Lower leg skin (tissue), 4 donors: ENCODE results near the gene NRXN3. TPM values are rescaled to one million over a fixed set of nuclear protein-coding genes. Genes with fewer than 3 reads are reported as not detected.

Experiments used
- DNase-seq, 2 donors: peaks; one replicate each; pipeline ENCODE4 v3.0.0-alpha.2; 2019; ENCODE audit warnings: low spot score in 2 of 2
- H3K4me3 ChIP-seq: fragments of 200-600 bp; sonication (generic); 2 replicates; pipeline ENCODE4 v1.5.1; 2017; ENCODE audit warnings: mild to moderate bottlenecking, low read depth; ENCODE audit not compliant: poor library complexity, severe bottlenecking
- CTCF ChIP-seq, 3 donors: fragments of 450-650 bp; IDR thresholded peaks; one replicate each; pipeline ENCODE4 v1.5.1; 2016; ENCODE audit warnings: antibody characterized with exemption in 3 of 3, mild to moderate bottlenecking in 3 of 3, moderate library complexity in 2 of 3
- POLR2A ChIP-seq, 2 donors: fragments of 450-650 bp; IDR thresholded peaks; one replicate each; pipeline ENCODE4 v1.6.1; 2016 to 2017; ENCODE audit warnings: antibody characterized with exemption in 2 of 2, mild to moderate bottlenecking in 1 of 2, moderate library complexity in 1 of 2
- WGBS, 2 donors: methylation state at CpG; one replicate each; pipeline ENCODE4 v1.1.5; 2018; 5-methylcytosine and 5-hydroxymethylcytosine counted together
- intact Hi-C: fragments of 100-400 bp; cut with DNase I; formaldehyde crosslinking; loops from one replicate; pipeline ENCODE4 v1.15.0; 2023; ENCODE audit warnings: low total_unique reads
- total RNA-seq, 4 donors: library from RNA; depleted of rRNA; stranded (reverse); fragments of >200 nt; gene quantifications; one replicate each; pipeline ENCODE4 v1.1.0, GENCODE V29; 2016

Gene NRXN3
- total RNA-seq, 4 donors from 2014 or later: 0.61 to 2.4 (median 1.7) TPM

DNA sequence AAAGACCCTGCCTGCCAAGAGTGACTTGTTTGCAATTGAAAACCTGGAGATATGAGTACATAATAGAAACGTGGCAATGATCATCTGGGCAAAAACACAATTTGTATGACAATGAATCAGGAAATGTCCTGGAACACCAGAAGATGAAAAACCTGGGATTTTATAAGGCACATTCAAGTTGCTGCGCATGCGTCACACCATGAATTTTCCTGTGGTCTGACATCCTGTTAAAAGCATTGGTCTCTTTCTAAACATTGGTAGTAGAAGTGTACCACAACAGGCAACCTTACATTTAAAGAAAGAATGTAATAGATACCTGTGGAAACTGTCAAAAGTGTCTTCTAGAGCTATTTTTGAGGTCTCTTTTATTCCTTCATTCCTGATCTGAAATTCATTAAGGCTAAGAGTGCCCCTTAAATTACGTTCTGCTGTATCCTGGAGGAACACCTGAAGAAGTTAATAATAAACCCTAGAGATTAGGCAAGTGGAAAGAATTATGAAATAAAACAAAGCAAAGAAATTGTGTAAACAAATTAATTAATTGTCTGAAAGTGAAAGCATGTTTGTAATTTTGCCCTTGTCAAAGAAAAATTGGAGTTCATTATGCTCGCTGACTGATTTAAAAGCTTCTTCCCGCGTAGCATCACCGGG lies 1364.7 kb downstream of the NRXN3 start:
- DNase-seq: no peak
- intact Hi-C loops: no loop called here
- no peak for TF ChIP-seq POLR2A (IDR thresholded peaks at IDR 0.05)
- no peak for TF ChIP-seq CTCF (IDR thresholded peaks at IDR 0.05)
- no peak overlapping the region for H3K4me3 ChIP-seq
- WGBS, 2 donors: 56 to 57% methylated on average over 8 of the region's 8 CpGs

GRCh38 chr14:79540394-79540793 lies 1370.2 kb downstream of the NRXN3 start:
- no peak for DNase-seq
- intact Hi-C loops: no loop called here
- H3K4me3 ChIP-seq: no peak overlapping the region
- TF ChIP-seq CTCF (IDR thresholded peaks at IDR 0.05) (no peak), POLR2A (IDR thresholded peaks at IDR 0.05) (no peak)
- 59 to 79% methylated on average over 1 of the region's 1 CpG for WGBS, 2 donors

DNA sequence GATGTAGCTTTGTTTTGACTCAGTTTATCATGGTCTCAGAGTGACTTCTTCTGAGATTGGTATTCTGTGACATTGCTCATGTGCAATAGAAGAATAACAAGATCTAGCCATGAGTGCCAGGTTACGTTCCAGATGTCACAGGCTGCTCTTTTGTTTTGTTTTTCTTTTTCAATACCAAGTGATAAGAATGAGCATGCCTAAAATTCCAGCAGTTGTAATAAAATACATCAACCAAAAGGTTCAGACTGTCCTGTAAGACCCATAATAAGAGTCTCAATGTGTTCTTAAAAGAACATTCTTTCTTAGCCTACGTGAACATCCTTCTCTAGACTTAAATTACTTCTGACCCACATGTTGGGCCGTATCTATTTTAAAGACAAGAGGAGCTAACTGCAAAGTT lies 1371.9 kb downstream of the NRXN3 start:
- WGBS, 2 donors: 87 to 88% methylated on average over 3 of the region's 3 CpGs
- no peak for DNase-seq
- intact Hi-C loops: no loop called here
- no peak for TF ChIP-seq POLR2A (IDR thresholded peaks at IDR 0.05)
- TF ChIP-seq CTCF (IDR thresholded peaks at IDR 0.05): no peak
- no peak overlapping the region for H3K4me3 ChIP-seq

GRCh38 chr14:79543348-79543747 lies 1373.2 kb downstream of the NRXN3 start:
- no peak for DNase-seq
- TF ChIP-seq POLR2A (IDR thresholded peaks at IDR 0.05): no peak
- intact Hi-C loops: no loop called here
- WGBS, 2 donors: 88% methylated on average over 1 of the region's 1 CpG
- H3K4me3 ChIP-seq: no peak overlapping the region

DNA sequence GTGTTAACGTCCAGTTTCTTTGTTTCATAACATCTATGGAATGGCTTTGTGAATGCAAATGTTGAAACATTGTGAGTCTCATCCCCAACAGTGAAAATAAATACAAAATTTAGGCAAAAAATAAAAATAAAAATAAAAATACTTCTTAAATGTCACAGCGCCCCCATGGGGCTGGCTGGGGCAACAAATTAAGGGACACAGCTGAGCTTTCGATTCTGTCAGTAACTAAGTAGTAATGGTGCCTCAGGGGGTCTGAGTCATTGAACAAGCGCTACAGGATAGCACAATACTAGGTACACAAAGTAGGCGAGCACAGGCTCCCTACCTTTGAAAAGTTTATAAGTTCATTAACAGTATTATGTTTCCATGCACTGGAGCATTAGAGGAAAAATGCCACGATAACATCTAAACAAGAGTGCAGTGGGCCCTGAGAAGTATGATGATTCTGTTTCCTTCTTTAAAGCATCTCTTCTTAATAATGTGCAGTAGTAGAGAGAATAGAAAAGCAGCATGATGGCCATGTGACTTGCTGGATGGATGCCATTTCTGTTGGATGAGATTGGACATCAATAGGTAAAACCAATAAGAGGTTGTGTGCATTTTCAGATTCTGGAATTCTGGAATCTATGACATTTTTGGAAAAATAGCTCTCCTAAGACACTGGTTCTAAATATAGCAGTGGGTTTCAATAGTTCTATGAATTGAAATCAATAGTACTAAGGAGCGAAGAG lies 1374.0 kb downstream of the NRXN3 start:
- DNase-seq: no peak
- TF ChIP-seq CTCF (IDR thresholded peaks at IDR 0.05) (no peak), POLR2A (IDR thresholded peaks at IDR 0.05) (no peak)
- intact Hi-C loops: no loop called here
- H3K4me3 ChIP-seq: no peak overlapping the region
- WGBS, 2 donors: 63 to 65% methylated on average over 7 of the region's 7 CpGs

DNA sequence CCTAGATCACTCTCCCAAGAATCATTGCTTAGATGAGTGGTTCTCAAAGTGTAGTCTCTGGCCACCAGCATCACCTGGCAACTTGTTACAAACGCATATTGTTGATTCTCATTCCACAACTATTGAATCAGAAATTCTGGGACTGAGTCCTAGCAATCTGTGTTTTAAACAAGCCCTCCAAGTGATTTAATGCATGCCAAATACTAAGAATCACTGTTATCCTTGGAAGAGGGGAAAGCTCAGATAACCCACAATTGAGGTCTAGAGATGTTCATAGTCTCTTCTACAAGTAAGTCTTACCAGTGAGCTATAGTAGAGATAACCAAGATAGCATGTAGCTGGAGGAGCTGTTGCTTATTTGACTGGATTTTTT lies 1374.5 kb downstream of the NRXN3 start:
- WGBS, 2 donors: 50 to 77% methylated on average over 1 of the region's 1 CpG
- H3K4me3 ChIP-seq: no peak overlapping the region
- TF ChIP-seq CTCF (IDR thresholded peaks at IDR 0.05) (no peak), POLR2A (IDR thresholded peaks at IDR 0.05) (no peak)
- DNase-seq: no peak
- intact Hi-C loops: no loop called here
